GM19240 (cell line): ENCODE measurements around the gene CLRN3.

Source experiments
- DNase-seq: peaks from one replicate; pipeline ENCODE4 v3.0.0; 2011; ENCODE audit warnings: low spot score; ENCODE audit not compliant: insufficient read length

Gene CLRN3

DNA sequence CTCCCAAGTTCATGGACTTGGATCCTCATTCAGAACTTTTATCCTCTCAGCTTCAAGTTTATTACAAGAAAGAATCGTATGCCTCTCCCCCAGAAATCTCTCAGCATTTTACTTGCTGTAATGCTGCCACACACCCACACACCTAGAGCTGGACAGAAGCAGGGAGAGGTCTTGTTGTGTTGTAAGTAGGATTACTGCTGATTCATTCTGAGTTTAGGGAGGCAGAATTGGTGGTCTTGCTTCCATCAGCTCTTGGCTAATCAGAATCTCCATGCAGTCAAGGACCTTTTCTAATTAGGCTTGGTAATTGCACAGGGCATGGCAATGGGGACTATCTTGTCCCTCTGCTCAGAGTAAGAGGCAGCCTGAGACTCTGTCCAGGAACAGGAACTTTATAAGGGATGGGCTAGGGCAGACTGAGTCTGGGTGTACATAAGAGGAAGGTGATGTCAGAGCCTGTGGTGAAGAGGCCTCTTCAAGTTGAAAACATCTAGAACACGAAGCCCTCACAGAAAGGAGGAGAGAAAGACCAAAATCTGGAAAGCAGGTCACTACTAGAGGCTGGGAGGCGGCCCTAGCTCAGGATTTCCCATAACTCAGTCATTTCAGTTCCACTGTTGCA, 7.1 kb upstream of the CLRN3 start:
- no peak for DNase-seq

DNA sequence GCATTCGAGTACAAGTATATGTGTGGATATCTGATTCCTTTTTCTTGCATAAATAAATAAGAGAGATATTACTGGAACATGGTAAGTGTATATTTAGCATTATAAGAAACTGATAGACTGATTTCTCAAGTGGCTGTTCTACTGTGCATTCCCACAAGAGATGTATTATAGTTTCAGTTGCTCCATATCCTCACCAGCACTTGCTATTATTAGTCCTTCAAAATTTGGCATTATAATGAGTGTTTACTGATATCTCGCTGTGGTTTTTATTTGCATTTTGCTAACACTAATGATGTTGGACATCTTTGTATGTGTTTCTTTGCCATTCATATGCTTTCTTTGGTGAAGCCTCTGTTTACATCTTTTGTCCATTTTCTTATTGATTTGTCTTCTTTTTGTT, 4.4 kb upstream of the CLRN3 start:
- DNase-seq: no peak

DNA sequence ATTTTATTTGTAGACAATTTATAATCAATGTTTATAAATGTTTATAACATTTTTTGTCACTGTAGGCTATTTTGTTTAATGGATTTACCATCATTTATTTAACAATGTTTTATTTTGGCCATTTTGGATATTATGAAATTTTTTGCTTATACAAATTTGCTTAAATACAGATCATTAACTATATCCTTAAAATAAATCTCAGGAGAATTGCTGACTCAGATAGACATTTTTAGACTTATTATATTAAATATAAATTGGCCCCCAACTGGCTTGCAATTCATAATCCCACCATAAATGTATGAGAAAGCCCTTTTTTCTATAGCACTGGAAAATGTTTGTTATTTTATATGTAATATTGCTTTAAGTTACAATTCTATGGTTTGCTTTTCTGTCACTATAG, 3.8 kb upstream of the CLRN3 start:
- no peak for DNase-seq

DNA sequence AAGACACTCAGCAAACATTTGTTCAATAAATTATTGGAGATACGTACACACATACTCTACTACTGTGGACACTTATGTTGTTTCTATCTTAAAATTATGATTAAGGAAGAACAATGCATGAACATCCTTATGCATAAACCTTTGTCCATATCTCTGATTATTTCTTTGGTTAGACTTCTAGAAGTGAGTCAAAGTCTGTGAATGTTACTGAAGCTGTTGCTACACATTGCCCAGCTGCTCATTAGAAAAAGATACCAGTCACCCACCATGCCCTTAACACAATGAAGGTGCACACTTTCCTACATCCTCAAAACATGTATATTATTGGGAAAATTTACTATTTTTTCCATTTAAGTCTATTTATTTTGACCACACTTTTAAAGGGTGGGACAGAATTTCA, 1.4 kb upstream of the CLRN3 start:
- DNase-seq: no peak

DNA sequence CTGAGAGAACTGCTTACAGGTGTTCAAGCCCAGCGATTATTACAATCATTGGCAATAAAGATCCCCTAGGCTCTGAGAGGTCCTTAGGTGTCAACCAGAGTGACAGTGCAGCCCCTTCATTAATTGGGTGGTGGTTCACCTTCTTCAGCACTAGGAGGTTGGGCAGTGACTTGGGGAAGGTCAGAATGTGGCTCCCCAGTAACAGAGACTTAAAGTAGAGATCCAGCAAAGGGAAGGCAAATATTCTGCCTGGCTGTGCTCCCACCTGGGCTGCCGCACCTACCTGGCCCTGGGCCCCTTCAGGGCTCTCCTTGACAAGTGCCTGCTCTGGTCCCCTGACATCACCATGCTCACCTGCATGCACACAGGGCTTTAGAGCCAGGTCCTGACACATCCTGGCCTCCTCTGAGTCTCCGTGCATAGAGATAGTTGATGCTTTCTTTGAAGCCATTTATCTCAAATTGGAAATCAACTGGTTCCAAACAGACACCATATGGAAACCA, 1.9 kb downstream of the CLRN3 start:
- DNase-seq: no peak

DNA sequence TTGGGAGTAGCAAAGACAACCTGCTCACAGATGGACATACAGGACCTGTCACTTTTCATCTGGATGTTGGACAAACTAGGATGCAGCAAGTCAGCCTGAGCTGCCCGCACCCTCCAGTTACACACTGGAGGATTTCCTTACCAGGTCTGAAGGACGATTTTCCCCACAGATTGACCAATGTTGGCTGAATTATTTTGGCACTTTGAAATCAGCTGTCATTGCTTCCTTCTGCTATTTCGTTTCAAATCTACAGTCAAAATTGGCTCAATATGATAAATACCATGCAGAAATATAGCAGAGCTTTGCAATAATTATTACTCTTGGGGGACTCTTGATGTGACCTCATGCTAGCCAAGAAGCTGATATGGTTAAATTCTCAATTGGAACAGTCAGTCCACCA, 2.5 kb downstream of the CLRN3 start:
- DNase-seq: no peak

DNA sequence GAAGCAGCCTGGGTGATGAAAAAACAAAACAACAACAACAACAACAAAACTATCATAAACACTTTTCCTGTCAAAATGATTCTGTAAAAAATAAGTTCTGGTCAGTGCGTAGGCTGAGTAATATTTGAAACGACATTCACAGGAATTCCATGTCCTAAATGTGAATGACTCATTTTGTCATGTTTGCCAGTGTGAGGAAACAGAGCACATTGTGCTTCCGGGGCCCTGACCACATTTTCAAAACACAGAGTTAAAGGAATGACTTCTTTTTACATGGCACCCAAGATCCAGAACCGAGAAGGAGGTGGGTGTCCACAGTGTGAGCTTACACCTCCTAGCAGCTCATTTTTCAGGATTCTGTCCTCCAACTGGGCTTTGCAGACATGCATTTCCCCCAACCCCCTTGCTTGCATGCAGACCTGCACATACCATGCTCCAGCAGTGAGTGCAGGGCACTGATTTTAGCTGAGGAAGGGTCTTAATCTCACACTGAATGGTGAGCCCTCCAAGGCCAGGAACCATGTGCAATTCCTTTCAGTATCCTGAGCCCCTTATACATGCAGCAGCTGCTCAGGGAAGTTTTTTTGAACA, 3.0 kb downstream of the CLRN3 start:
- no peak for DNase-seq

DNA sequence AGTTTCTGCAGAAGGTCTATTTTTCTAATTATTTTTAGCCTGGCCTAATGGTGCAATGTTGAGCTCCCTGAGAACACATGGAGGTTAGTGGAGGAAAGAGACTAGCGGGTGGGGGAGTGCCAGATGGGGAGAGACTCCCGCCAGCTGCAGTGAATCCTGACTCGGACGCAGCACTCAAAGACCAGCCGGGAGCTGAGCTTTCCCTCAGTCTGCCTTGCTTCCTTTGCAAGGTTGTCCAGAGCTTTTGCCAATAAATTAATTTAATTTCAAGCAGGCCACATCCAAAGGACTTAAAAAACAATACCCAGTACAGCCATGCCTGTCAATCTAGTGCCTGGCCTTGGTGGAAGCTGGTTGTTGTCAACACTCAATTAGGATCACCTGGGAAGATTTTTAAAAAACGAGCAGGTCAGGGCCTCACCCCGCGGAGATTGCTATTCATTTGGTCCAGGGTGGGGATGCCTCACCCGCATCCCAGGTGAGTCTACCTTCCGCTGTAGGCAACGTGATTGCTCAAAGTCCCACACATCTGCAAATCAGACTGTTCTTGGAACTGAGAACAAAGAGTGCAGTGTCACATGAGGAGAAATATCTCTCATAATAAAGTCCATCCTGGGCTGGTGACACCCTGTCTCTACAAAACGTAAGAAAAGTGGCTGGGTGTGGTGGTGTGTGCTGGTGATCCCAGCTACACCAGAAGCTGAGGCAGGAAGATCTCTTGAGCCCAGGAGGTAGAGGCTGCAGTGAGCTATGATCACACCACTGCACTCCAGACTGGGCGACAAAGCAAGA, 4.0 kb downstream of the CLRN3 start:
- no peak for DNase-seq

DNA sequence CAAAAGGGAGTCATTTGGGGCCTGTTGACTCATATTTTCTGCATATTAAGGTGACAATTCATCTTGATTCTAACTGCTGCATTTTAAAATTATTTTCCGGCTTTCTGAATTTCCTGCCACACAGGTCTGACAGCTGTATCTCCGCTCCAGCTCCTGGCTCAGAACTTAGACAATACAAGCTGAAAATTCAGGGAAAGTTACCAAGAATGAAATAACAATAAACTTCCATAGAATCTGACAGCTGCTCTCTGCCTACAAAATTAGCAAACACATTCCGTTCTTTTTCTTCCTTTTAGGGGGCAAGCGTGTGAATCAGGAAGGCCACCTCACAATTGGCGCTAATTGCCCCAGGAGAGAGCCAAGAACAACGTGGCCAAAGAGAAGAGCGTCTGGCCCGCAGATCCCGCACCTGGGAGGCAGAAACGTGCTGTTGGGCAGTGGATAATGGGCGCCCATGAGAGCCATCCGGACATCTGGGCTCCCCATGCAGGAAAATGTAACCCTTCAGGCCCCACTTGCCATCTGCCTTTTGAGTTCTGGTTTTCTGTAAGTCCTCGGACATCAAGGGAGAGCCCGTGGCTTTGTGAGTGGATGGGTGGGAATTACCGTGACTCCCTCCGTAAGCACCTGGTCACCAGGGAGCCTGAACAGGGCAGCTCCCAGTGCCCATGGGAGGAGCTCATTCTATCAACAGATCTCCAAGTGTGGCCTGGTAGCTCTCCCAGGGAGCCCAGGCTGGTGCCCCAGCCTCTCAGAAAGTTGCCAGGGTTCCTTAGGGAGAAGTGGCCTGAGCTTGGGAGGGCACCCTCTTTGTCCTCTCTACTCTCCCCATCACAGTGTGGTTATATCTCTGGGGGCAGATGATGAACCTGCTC, 5.0 kb downstream of the CLRN3 start:
- no peak for DNase-seq

DNA sequence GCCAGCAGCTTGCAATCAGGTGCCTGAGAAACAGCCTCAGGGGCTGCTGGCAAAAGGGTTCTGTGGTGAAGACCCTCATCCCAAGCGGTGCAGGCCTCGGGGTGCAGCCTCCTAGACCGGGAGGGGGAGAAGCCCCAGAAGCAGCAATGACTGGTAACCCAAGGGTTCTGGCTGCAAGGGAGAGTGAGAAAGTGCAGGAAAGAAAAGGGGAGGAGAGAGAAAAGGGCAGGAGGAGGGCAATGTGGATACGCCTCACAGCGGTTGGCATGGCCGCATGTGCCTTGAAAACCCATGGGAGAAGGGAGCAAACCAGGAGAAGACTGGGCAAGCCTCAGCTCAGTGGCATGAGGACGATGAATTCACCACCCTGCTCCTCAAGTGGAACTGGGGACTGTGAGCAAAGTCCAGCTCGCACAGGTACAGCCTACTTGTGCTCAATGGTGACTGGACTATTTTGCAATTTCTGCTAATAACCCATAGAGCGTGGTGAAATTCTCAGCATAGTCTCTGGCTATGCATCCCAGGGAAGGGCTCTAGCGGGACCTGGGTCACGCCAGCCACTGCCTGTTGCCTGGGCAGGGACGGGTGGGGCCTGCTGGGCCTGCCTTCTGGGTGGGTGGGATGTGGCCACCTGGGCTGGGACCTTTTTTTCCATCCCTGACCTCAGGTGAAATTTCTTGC, 6.2 kb downstream of the CLRN3 start:
- no peak for DNase-seq

DNA sequence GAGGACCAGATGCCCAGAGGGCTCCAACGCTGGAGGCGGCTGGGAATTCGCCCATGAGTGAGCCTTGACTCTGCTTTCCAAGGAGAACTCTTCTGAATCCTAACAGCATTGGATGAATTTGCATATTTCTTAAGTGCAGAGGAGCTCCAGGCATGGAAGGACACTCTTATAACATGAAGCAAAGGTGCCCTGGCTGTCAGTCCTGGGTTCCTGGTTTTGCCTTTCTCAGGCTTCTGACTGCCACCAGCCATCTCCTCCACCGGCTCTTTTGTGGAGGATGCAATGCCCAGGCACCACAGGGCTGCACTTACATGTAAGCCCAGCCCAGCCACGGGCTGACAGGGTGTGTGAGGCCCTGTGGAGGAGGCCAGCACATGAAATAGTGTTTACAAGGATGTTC, 8.2 kb downstream of the CLRN3 start:
- no peak for DNase-seq

DNA sequence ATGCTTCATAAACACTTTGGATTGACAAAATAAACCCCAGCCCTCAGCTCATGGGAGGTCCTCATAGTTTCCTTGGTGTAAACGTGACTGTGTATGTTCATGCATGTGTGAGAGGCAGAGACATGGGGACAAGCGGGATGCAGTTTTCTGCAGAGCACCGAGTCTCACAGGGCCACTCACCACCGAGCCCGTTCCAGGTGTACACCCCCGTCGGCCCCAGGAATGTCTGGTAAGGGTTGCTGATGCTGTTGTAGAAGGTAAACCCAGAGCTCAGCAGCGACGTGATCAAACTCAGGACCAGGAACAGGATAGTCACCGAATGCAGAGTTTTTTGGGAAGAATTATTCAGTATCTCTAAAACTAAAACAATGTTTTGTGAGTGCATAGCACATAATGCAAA, 9.2 kb downstream of the CLRN3 start:
- DNase-seq: no peak

DNA sequence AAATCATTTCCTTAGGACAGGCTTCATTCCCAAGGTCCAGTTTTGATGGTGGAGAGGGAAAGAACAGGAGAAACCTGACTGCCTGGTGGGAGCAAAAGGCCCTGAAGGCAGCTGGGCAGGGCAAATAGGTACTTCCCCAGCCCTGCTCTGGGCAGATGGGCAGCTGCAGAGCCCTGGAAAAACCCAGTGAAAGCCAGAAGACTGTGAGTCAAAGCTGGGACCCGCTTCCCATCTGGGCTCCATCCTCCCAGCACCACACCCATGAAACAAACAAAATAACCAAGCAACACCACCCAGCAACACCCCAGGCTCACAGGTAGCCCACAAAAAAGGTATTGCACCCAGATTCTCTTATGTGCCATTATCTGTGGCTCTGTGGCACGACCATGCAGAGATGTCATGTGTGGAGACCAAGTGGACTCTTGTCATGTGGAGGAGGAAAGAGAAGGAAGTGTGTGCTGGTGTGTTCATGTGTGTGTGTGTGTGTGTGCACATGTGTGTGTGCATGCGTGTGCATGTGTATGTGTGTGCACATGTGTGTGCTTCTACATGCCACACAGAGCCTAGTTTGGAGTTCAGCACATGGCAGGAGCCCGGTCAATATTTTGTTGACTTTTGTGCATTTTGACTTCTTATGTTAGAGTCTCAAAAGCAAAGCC, 9.8 kb downstream of the CLRN3 start:
- no peak for DNase-seq

DNA sequence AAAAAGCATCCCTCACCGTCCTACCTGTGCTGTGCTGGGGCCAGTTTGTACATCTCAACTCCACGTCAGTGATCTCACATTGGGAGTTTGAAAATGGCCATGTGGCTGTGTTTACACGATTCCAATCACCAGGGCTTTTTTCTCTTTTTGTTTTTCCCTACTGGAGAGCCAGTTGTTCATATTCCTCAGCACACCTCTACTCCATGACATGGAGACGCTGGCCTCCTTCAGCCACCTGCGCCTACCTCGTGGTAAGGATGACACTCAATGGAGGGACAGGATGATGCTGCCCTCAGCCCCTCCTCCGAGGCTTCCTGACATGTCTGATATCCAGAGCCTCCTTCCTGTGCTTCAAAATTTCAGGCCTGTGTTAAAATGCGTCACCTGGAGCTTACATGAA, 10.3 kb downstream of the CLRN3 start:
- no peak for DNase-seq

DNA sequence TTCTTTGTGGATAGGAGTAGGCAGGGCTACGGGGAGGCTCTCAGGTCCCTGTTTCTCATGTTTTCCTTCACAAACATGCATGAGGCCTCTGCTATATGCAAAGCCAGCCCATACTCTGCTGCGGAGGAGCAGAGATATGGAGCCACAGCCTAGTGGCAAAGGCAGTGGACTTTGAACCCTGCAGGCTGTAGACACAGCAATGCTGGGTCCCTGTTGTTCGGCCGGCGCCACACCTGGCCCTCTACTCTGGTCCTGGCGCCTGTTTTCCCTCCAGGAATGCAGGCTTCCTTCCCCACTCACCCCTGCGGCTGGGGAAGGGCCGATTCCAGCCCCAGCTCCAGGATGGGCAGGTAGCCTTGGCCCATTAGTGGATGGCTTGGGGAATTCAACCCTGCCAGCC, 11.5 kb downstream of the CLRN3 start:
- no peak for DNase-seq

DNA sequence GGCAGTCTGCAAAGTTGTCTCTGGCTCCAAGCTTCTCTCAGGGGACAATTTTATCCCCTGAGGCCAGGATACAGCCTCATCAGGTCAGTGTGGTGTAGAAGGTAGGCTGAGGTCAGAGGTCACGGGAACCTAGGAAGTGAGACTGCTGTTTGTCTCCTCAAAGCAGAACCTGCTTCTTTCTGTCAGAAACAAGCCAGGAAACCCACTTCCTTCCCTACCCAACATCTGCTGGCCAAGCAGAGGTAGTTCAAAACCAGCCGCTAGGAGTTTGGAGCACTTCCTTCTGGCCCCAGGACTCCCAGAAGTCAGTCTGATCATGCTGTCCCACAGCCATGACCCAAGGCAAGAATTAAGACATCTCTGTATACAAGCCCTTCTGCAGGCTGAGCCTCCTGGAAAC, 12.2 kb downstream of the CLRN3 start:
- DNase-seq: no peak

DNA sequence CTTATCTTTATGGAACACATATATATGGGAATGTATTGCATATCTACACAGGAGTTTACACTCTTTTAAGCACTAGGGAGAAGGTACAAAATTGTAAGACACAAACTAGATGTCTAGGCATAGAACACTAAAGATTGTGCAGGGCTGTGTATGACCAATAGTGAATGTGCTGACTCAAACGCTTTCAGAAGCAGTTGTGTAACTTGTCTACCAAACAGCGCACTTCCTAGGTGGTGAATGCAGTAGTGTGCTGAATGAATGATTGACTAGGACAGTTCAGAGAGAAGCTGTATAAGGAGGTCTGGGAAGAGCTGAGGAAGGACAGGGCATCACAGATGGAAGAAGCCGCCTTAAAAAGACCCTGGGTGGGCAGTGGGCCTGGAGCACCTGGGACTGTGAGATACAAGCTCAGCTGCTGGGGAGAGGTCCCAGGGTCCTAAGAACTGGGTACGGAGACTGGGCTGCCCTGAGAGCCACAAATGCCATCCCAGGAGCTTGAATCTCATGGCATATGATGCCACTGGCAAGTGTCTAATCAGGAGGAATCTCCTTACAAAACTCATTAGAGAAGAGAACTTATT, 14.2 kb downstream of the CLRN3 start:
- no peak for DNase-seq

DNA sequence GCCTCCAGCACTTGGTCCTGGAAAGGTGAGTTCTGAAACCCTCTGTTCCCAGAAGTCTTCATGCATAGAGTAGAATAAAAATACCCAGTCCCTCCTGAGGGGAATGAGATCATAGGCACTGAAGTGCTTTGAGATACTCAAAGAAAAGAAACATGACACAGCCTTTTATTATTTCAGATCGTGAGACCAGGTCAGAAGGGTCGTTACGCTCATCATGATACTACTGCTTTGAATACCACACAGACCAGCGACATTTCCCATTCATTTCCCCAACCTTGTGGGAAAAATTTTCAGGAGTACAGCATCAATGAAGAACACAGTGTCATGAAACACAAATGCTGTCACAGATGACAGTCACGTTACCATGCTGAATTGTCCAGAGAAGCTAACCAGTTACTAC, 15.0 kb downstream of the CLRN3 start:
- no peak for DNase-seq

DNA sequence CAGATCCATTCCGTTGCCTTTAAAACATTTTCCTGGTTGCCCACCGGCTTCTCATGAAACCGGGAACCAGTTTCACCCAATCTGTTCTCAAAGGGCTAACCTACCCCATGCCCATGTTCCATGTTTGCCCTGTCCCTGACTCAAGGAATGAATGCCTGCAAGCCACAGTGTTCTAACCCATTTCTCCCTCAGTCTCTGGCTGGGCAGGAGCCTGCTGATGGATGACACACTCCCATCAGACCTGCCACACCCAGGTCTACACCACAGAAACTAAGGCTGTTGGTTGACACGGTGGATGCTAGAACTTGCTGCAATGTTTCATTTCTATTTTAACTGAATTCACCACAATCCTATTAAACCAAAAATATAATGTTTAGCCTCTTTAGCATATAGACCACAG, 15.6 kb downstream of the CLRN3 start:
- DNase-seq: no peak

DNA sequence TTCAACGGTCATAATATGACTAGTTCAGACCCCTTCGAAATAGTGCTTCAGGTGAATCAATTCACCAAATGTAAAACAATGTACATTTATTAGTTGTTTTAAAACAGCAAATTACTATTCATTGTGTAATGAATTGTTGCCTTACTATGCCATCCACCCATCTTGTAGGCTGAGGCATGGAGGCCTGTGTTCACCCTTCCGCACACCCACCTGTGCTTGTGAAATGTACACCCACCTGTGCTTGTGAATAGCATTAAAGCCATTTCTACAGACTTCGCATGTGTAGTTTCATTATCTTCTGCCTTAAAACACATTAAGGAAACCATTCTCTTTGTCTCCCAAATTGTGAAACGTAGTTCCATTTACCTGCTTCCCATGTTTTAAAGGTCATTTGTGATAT, 16.8 kb downstream of the CLRN3 start:
- DNase-seq: no peak

DNA sequence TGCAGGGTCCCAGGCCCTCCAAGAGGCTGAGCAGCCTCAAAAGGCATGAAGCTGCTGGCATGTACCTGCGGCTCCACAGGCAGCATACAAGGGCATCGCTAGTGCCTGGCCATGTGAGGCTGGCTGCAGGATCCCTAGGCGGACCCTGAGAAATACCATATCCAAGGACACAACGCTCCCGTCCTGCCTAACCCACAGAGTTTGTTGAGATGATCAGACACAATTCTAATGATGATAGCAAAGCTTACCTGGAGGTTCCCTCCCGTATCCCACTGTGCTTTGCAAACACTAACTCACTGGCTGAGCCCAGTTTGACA, 17.3 kb downstream of the CLRN3 start:
- no peak for DNase-seq
